IMR-90 (cell line): ENCODE measurements around the gene NTSR1. TPM values are rescaled to one million over a fixed set of nuclear protein-coding genes. Genes with fewer than 3 reads are reported as not detected.

Experiments used
- ATAC-seq: fragments of 200-7000 bp; cut with Tn5 transposase; 2 replicates; pipeline ENCODE4 v1.9.1; 2020; ENCODE audit warnings: low read depth, mild to moderate bottlenecking, moderate library complexity
- BruUV-seq: library from RNA; stranded (reverse); fragments of 400-500 nt; replicated peaks from 2 replicates; lab custom pipeline; 2021; lab: Mats Ljungman, UMichigan
- CTCF ChIA-PET: fragments of 300-600 bp; formaldehyde crosslinking; extraction: SDS; loops from one replicate; lab custom pipeline; 2021; ENCODE audit warnings: antibody characterized with exemption; lab: Yijun Ruan, JAX
- POLR2A ChIA-PET: fragments of 300-600 bp; sonication (Branson Sonifier 250); formaldehyde crosslinking; loops from one replicate; lab custom pipeline; 2022; ENCODE audit warnings: antibody characterized with exemption; ENCODE audit not compliant: unreplicated experiment; lab: Charles Lee
- DNase-seq: peaks from one replicate; pipeline ENCODE4 v3.0.0; 2013
- H2AFZ ChIP-seq: replicated peaks from 2 replicates; pipeline ENCODE3; 2013; ENCODE audit warnings: low read length, mild to moderate bottlenecking; ENCODE audit not compliant: poor library complexity
- H2AK5ac ChIP-seq: 2 replicates; pipeline ENCODE4 v1.6.1; 2013; ENCODE audit warnings: low read depth, low read length, inconsistent platforms
- H2AK9ac ChIP-seq: replicated peaks from 2 replicates; pipeline ENCODE3; 2013; ENCODE audit warnings: mild to moderate bottlenecking, low read depth, low read length, moderate library complexity; ENCODE audit not compliant: poor library complexity
- H2BK120ac ChIP-seq: 2 replicates; pipeline ENCODE4 v1.6.1; 2013; ENCODE audit warnings: low read depth, low read length, inconsistent platforms
- H2BK15ac ChIP-seq: 3 replicates; pipeline ENCODE4 v1.6.1; 2013; ENCODE audit warnings: low read depth, low read length, inconsistent platforms
- H2BK20ac ChIP-seq: 2 replicates; pipeline ENCODE4 v1.6.1; 2013; ENCODE audit warnings: low read depth, mild to moderate bottlenecking, inconsistent platforms, low read length, moderate library complexity
- H2BK5ac ChIP-seq: 2 replicates; pipeline ENCODE4 v1.6.1; 2013; ENCODE audit warnings: mild to moderate bottlenecking, low read depth, low read length, inconsistent platforms; ENCODE audit not compliant: poor library complexity, severe bottlenecking
- H3K14ac ChIP-seq: replicated peaks from 2 replicates; pipeline ENCODE4 v1.6.1; 2013; ENCODE audit warnings: low read depth, low read length, inconsistent platforms
- H3K18ac ChIP-seq: 2 replicates; pipeline ENCODE4 v1.6.1; 2013; ENCODE audit warnings: low read depth, low read length, control low read depth
- H3K23ac ChIP-seq: 2 replicates; pipeline ENCODE4 v1.6.1; 2013; ENCODE audit warnings: low read depth, low read length, inconsistent platforms
- H3K27ac ChIP-seq: 2 replicates; pipeline ENCODE4 v1.5.1; 2013; ENCODE audit warnings: mild to moderate bottlenecking, control low read depth, low read length; ENCODE audit not compliant: insufficient read depth
- H3K27me3 ChIP-seq: 2 replicates; pipeline ENCODE4 v1.6.1; 2013; ENCODE audit warnings: low read length; ENCODE audit not compliant: control insufficient read depth, insufficient read depth
- H3K36me3 ChIP-seq: 2 replicates; pipeline ENCODE4 v1.6.1; 2013; ENCODE audit warnings: low read length, mixed read lengths; ENCODE audit not compliant: control insufficient read depth, insufficient read depth
- H3K4ac ChIP-seq: 2 replicates; pipeline ENCODE4 v1.6.1; 2013; ENCODE audit warnings: low read depth, low read length, inconsistent platforms
- H3K4me1 ChIP-seq: 2 replicates; pipeline ENCODE4 v1.6.1; 2013; ENCODE audit warnings: low read length, mixed read lengths; ENCODE audit not compliant: control insufficient read depth, insufficient read depth
- H3K4me2 ChIP-seq: 2 replicates; pipeline ENCODE4 v1.6.1; 2013; ENCODE audit warnings: low read depth, mild to moderate bottlenecking, control low read depth, low read length, moderate library complexity
- H3K4me3 ChIP-seq: 2 replicates; pipeline ENCODE4 v1.5.1; 2013; ENCODE audit warnings: low read depth, mild to moderate bottlenecking, control low read depth, low read length, moderate library complexity; ENCODE audit not compliant: insufficient read depth
- H3K56ac ChIP-seq: 2 replicates; pipeline ENCODE4 v1.6.1; 2013; ENCODE audit warnings: low read length, inconsistent platforms; ENCODE audit not compliant: insufficient read depth; ENCODE audit errors: extremely low read depth
- H3K79me1 ChIP-seq, 2 experiments: 2 replicates each; pipeline ENCODE4 v1.6.1; 2013; ENCODE audit warnings: low read length in 2 of 2, inconsistent platforms in 1 of 2, low read depth in 1 of 2
- H3K9ac ChIP-seq: 2 replicates; pipeline ENCODE4 v1.6.1; 2013; ENCODE audit warnings: low read depth, low read length, control low read depth
- H3K9me1 ChIP-seq: 2 replicates; pipeline ENCODE4 v1.6.1; 2013; ENCODE audit warnings: low read length, inconsistent platforms; ENCODE audit not compliant: insufficient read depth
- H3K9me3 ChIP-seq: 2 replicates; pipeline ENCODE4 v1.6.1; 2013; ENCODE audit warnings: low read length; ENCODE audit not compliant: control insufficient read depth, insufficient read depth
- H4K20me1 ChIP-seq: 2 replicates; pipeline ENCODE4 v1.6.1; 2013; ENCODE audit warnings: low read length, inconsistent platforms; ENCODE audit not compliant: insufficient read depth
- H4K5ac ChIP-seq: 2 replicates; pipeline ENCODE4 v1.6.1; 2013; ENCODE audit warnings: mild to moderate bottlenecking, low read depth, low read length, control low read depth
- H4K8ac ChIP-seq, 2 experiments: 2 replicates each; pipeline ENCODE4 v1.6.1; 2013; ENCODE audit warnings: low read depth in 2 of 2, low read length in 2 of 2, control low read depth in 1 of 2, inconsistent platforms in 1 of 2
- H4K91ac ChIP-seq: 2 replicates; pipeline ENCODE4 v1.6.1; 2013; ENCODE audit warnings: low read depth, low read length, inconsistent platforms; ENCODE audit not compliant: insufficient read depth
- BHLHE40 ChIP-seq: fragments of 150-350 bp; IDR thresholded peaks from 2 replicates; pipeline ENCODE4 v1.6.1; 2016; ENCODE audit warnings: mild to moderate bottlenecking, low read depth, low read length
- CEBPB ChIP-seq: IDR thresholded peaks from 2 replicates; pipeline ENCODE4 v1.6.1; 2012; ENCODE audit warnings: low read depth, low read length, improper control_type of control experiment
- CHD1 ChIP-seq: IDR thresholded peaks from 2 replicates; pipeline ENCODE4 v1.6.1; 2012; ENCODE audit warnings: low read depth, low read length, improper control_type of control experiment
- CTCF ChIP-seq: conservative IDR thresholded peaks from 2 replicates; pipeline ENCODE4 v1.5.1; 2012; ENCODE audit warnings: mild to moderate bottlenecking, low read depth, low read length, improper control_type of control experiment
- ELK1 ChIP-seq: fragments of 150-350 bp; IDR thresholded peaks from 2 replicates; pipeline ENCODE4 v1.6.1; 2016; ENCODE audit warnings: low read depth, mild to moderate bottlenecking, low read length, moderate library complexity, borderline replicate concordance
- FOS ChIP-seq: fragments of 150-350 bp; IDR thresholded peaks from 2 replicates; pipeline ENCODE4 v1.6.1; 2016; ENCODE audit warnings: low read depth, low read length
- MAFK ChIP-seq: IDR thresholded peaks from 2 replicates; pipeline ENCODE4 v1.6.1; 2012; ENCODE audit warnings: low read depth, low read length, improper control_type of control experiment
- MAZ ChIP-seq: IDR thresholded peaks from 2 replicates; pipeline ENCODE4 v1.6.1; 2012; ENCODE audit warnings: low read depth, mild to moderate bottlenecking, low read length, improper control_type of control experiment, moderate library complexity, borderline replicate concordance
- MXI1 ChIP-seq: IDR thresholded peaks from 2 replicates; pipeline ENCODE4 v1.6.1; 2012; ENCODE audit warnings: low read depth, mild to moderate bottlenecking, low read length, moderate library complexity, borderline replicate concordance
- NFE2L2 ChIP-seq: fragments of 150-350 bp; IDR thresholded peaks from 2 replicates; pipeline ENCODE4 v1.6.1; 2016; ENCODE audit warnings: low read depth, mild to moderate bottlenecking, low read length
- POLR2A ChIP-seq: IDR thresholded peaks from 2 replicates; pipeline ENCODE4 v1.6.1; 2012; ENCODE audit warnings: mild to moderate bottlenecking, low read depth, low read length
- RAD21 ChIP-seq: IDR thresholded peaks from 2 replicates; pipeline ENCODE4 v1.6.1; 2012; ENCODE audit warnings: low read length, improper control_type of control experiment
- RCOR1 ChIP-seq: IDR thresholded peaks from 2 replicates; pipeline ENCODE4 v1.6.1; 2012; ENCODE audit warnings: mild to moderate bottlenecking, low read length, improper control_type of control experiment; ENCODE audit not compliant: insufficient replicate concordance
- RFX5 ChIP-seq: IDR thresholded peaks from 2 replicates; pipeline ENCODE4 v1.8.0; 2012; ENCODE audit warnings: low read depth, mild to moderate bottlenecking, low read length, moderate library complexity
- SMC3 ChIP-seq: fragments of 150-350 bp; IDR thresholded peaks from 2 replicates; pipeline ENCODE4 v1.6.1; 2016; ENCODE audit warnings: low read depth, mild to moderate bottlenecking, antibody characterized with exemption, low read length, moderate library complexity
- USF2 ChIP-seq: fragments of 150-350 bp; IDR thresholded peaks from 2 replicates; pipeline ENCODE4 v1.6.1; 2017; ENCODE audit warnings: mild to moderate bottlenecking, antibody characterized with exemption, low read length, low read depth
- WGBS, 2 experiments: methylation state at CpG; one replicate each; pipeline versions ENCODE4 v1.1.5 to v1.1.7; 2013; ENCODE audit warnings: missing lambda C conversion rate in 2 of 2; ENCODE audit not compliant: insufficient read length in 1 of 2; ENCODE audit errors: extremely low coverage in 2 of 2; 5-methylcytosine and 5-hydroxymethylcytosine counted together
- dilution Hi-C: fragments of 300-500 bp; cut with HindIII; formaldehyde crosslinking; loops from one replicate; pipeline ENCODE4 v1.14.3; 2018; ENCODE audit warnings: low sequenced_read_pairs; ENCODE audit not compliant: unreplicated experiment
- in situ Hi-C: fragments of 300-500 bp; cut with MboI; formaldehyde crosslinking; loops from 3 replicates; pipeline ENCODE4 v1.14.3; 2019; ENCODE audit warnings: low sequenced_read_pairs, inconsistent platforms, mixed read lengths
- intact Hi-C: fragments of 100-400 bp; cut with micrococcal nuclease; formaldehyde crosslinking; loops from 2 replicates; pipeline ENCODE4 v1.10.0; 2022
- polyA plus RNA-seq, 3 experiments: library from polyadenylated mRNA; depleted of rRNA; stranded (reverse); fragments of >200 nt; gene quantifications; 2 replicates each; pipeline ENCODE4 v1.2.3, GENCODE V29; 2012; ENCODE audit warnings: low replicate concordance in 1 of 3
- total RNA-seq: library from RNA; depleted of rRNA; stranded (reverse); fragments of >200 nt; gene quantifications from 2 replicates; pipeline ENCODE4 v1.2.3, GENCODE V29; 2012

NTSR1 gene
- total and polyA plus RNA-seq, 2 of the 4 experiments (the other 2 are of a cell fraction): 0.54 to 1.8 TPM

- no peak for DNase-seq
- Histone ChIP-seq H2BK15ac (no peak overlapping the region), H3K27ac (no peak overlapping the region), H3K9ac (no peak overlapping the region), H3K23ac (no peak overlapping the region), H3K9me3 (no peaks in the 10 kb centered on the region), H2BK20ac (no peak overlapping the region), H3K14ac (no peak overlapping the region), H3K4ac (no peak overlapping the region), H3K4me1 (peaks cover 15% of the 10 kb centered on the region), H3K4me3 (no peak overlapping the region), H4K20me1 (0 out of 2 replicates have a peak, but pooled peaks cover 6% of the 10 kb centered on the region), H3K27me3 (peaks cover 2% of the 10 kb centered on the region; the same call in 1 of the 2 replicates), H2BK120ac (no peak overlapping the region), H2AFZ (no peak overlapping the region), H4K91ac (no peak overlapping the region), H4K5ac (no peak overlapping the region), H3K79me1 (peaks cover 0 to 2% of the 10 kb centered on the region in 2 experiments; a peak in 1 of 4 replicates), H3K36me3 (no peaks in the 10 kb centered on the region), H3K56ac (no peak overlapping the region), H3K4me2 (no peak overlapping the region), H4K8ac (no peak overlapping the region), H3K18ac (no peak overlapping the region), H2AK9ac (no peak overlapping the region), H2AK5ac (no peak overlapping the region), H2BK5ac (no peak overlapping the region), H3K9me1 (peaks cover 14% of the 10 kb centered on the region)
- no peak for ATAC-seq
- ChIA-PET CTCF (interaction anchor here (1.5 kb wide), 1 partner anchor 85 kb away, joined by 5 read pairs; no protein-coding TSS in a partner anchor), POLR2A (no interaction called here)
- intact Hi-C loops: no loop called here
- dilution Hi-C loops: no loop called here
- in situ Hi-C loops: no loop called here
- TF ChIP-seq MAZ (no peak), RCOR1 (no peak), RAD21 (no peak), RFX5 (no peak), MXI1 (no peak), FOS (no peak), USF2 (no peak), SMC3 (no peak), MAFK (no peak), CTCF (no peak), NFE2L2 (no peak), CEBPB (no peak), ELK1 (no peak), POLR2A (no peak), BHLHE40 (no peak), CHD1 (no peak)
- WGBS, 2 experiments: 61% methylated on average over 11 of the region's 15 CpGs; no CpG with 5 or more reads in 1 of the 2 experiments
- BruUV-seq: no TSS peak
These were observed 80.0 kb downstream of the NTSR1 start for GRCh38 chr20:62788607-62789006.
